Ishikawa (cell line): Measurements from ENCODE around the gene SLC9A2.

ENCODE experiments used
- CEBPB ChIP-seq: IDR thresholded peaks from 2 replicates; pipeline ENCODE4 v1.6.1; 2012
- CREB1 ChIP-seq: IDR thresholded peaks from 2 replicates; pipeline ENCODE4 v1.6.1; 2012; ENCODE audit warnings: low read depth
- EGR1 ChIP-seq: IDR thresholded peaks from 2 replicates; pipeline ENCODE4 v1.6.1; 2012
- EP300 ChIP-seq: IDR thresholded peaks from 2 replicates; pipeline ENCODE4 v1.6.1; 2012; ENCODE audit warnings: borderline replicate concordance
- FOXM1 ChIP-seq: IDR thresholded peaks from 2 replicates; pipeline ENCODE4 v1.6.1; 2012; ENCODE audit warnings: low read depth, borderline replicate concordance
- MAX ChIP-seq: IDR thresholded peaks from 2 replicates; pipeline ENCODE4 v1.6.1; 2012
- NFIC ChIP-seq: IDR thresholded peaks from 2 replicates; pipeline ENCODE4 v1.6.1; 2012
- RAD21 ChIP-seq: IDR thresholded peaks from 2 replicates; pipeline ENCODE4 v1.6.1; 2012; ENCODE audit warnings: low read depth
- REST ChIP-seq: IDR thresholded peaks from 2 replicates; pipeline ENCODE4 v1.6.1; 2012; ENCODE audit warnings: low read depth, mild to moderate bottlenecking
- TAF1 ChIP-seq: IDR thresholded peaks from 2 replicates; pipeline ENCODE4 v1.6.1; 2012; ENCODE audit warnings: low read depth, mild to moderate bottlenecking
- TCF12 ChIP-seq: IDR thresholded peaks from 2 replicates; pipeline ENCODE4 v1.6.1; 2012; ENCODE audit warnings: low read depth
- TEAD4 ChIP-seq: IDR thresholded peaks from 2 replicates; pipeline ENCODE4 v1.6.1; 2012
- USF1 ChIP-seq: IDR thresholded peaks from 2 replicates; pipeline ENCODE4 v1.6.1; 2012
- YY1 ChIP-seq: IDR thresholded peaks from 2 replicates; pipeline ENCODE4 v1.6.1; 2012; ENCODE audit warnings: low read depth
- ZBTB7A ChIP-seq: IDR thresholded peaks from 2 replicates; pipeline ENCODE4 v1.6.1; 2012; ENCODE audit warnings: low read depth

SLC9A2 gene

GRCh38 chr2:102737431-102737830, 118.1 kb downstream of the SLC9A2 start:
- no peak for TF ChIP-seq TEAD4

- TF ChIP-seq MAX (no peak), FOXM1 (no peak), EP300 (no peak), TEAD4 (no peak), CEBPB (no peak), TCF12 (no peak), RAD21 (no peak), REST (no peak)
These were observed 123.9 kb downstream of the SLC9A2 start for GRCh38 chr2:102743259-102743658.

- TF ChIP-seq YY1 (no peak), RAD21 (no peak), TAF1 (no peak), EP300 (no peak), TEAD4 (no peak), NFIC (no peak), REST (no peak), MAX (no peak), ZBTB7A (no peak), CREB1 (no peak), FOXM1 (no peak), TCF12 (no peak)
These were observed 128.8 kb downstream of the SLC9A2 start for GRCh38 chr2:102748107-102748506.

GRCh38 chr2:102749938-102750337, 130.6 kb downstream of the SLC9A2 start:
- TF ChIP-seq USF1: no peak
- no peak for TF ChIP-seq CEBPB
- no peak for TF ChIP-seq EGR1
- no peak for TF ChIP-seq REST
- TF ChIP-seq MAX: no peak
- no peak for TF ChIP-seq ZBTB7A
- TF ChIP-seq TCF12: no peak
- no peak for TF ChIP-seq NFIC
- no peak for TF ChIP-seq TAF1
- TF ChIP-seq FOXM1: no peak
- no peak for TF ChIP-seq TEAD4
- no peak for TF ChIP-seq CREB1
- TF ChIP-seq EP300: no peak
- TF ChIP-seq YY1: no peak
- TF ChIP-seq RAD21: no peak

GRCh38 chr2:102753563-102754159, 134.3 kb downstream of the SLC9A2 start:
- peak; percentile 47; the same call in 1 of the 2 replicates for TF ChIP-seq RAD21
- TF ChIP-seq CREB1: no peak
- no peak for TF ChIP-seq EP300
- TF ChIP-seq TCF12: no peak
- TF ChIP-seq REST: no peak
- TF ChIP-seq TEAD4: peak; percentile 73
